H54 (cell line): Measurements from ENCODE around the gene C4orf46.
"Not testable (repeated sequence)": the region's sequence is repeated elsewhere in the genome, so short reads cannot be mapped to it uniquely, and the experiment has no call there.

Experiments used
- DNase-seq: peaks from one replicate; pipeline ENCODE4 v3.0.0; 2011; ENCODE audit warnings: low spot score, mixed read lengths; ENCODE audit not compliant: insufficient read length
- FAIRE-seq: peaks from 3 replicates; lab custom pipeline; 2011; peaks lifted over from hg19 to GRCh38; lab: Jason Lieb, UNC
- POLR2A ChIP-seq: IDR thresholded peaks from 2 replicates; pipeline ENCODE4 v1.6.1; 2011; ENCODE audit warnings: low read depth, mild to moderate bottlenecking, low read length

The C4orf46 gene

DNA sequence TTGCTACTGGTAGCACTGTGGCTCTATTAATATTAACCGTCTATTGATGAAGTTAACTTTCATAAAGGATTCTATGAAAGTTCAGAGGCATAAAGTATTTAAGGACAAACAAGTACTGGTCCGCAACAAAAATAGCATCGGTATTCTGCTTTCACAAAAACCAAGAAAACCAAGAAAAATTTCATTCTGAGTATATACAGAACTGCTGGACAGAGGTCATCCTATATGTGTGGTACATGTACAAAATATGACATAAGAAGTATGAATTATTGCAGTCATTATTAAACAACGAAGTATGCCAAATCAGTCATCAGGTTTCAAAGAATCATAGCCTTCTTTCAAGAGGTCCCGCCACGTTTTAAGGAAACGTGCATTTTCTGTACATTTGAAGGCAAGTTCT lies 2.4 kb downstream of the C4orf46 start:
- DNase-seq (no peak), FAIRE-seq (no peak)
- no peak for TF ChIP-seq POLR2A

DNA sequence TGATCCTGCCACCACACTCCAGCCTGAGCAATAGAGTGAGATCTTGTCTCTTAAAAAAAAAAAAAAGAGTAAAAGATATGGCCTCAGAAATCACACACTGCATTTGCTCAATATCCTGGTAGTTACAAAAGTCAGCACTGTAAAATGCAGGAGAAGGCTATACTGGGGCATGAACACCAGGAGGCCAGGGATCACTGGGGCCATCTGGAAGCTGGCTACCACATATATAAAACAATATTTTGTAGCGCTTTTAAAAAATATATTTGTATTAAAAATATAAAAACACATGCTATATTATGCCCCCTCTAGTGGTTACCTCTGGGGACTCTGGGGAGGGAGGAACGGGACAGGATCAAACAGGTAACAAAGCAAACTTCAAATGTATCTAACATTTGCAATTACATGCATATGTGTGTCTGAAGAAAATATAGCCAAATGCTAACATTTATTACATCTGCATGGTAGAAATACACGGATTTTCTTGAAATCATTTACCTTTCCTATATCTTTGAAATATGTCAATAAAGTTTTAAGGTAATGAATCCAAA lies 4.0 kb downstream of the C4orf46 start:
- no peak for FAIRE-seq
- DNase-seq: no peak

DNA sequence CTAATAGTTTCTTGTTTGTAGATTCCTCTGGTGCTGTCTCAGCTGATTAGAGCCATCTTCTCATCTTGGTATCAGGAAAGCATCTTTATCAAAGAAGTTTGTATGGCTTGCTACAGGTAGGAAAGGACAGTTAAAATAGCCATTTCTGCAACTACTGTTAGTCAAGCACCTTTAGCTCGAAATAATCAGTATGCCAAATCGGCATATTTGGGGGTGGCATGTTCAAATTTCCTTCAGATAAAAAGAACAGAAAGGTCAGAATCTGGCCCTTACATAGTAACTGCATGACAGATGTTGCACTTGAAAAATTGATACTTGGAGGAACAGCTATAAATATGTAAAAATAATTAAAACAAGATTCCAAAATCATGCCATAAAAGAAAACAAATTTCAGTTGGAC lies 4.8 kb downstream of the C4orf46 start:
- TF ChIP-seq POLR2A: no peak
- FAIRE-seq (no peak), DNase-seq (no peak)

More for the DNA sequence above, 4.0 kb downstream of the C4orf46 start:
- no peak for TF ChIP-seq POLR2A

DNA sequence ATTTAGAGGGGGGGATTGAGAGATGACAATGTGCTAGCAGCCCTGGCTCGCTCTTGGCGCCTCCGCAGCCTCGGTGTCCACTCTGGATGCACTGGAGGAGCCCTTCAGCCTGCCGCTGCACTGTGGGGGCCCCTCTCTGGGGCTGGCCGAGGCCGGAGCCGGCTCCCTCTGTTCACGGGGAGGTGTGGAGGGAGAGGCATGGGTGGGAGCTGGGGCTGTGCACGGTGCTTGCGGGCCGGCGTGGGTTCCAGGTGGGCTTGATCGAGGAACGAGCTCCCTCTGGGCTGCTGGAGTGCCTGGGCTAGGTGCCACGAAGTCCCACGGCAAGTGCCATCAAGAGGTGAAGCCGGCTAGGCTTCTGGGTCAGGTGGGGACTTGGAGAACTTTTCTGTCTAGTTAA lies 6.9 kb downstream of the C4orf46 start:
- TF ChIP-seq POLR2A: no peak
- FAIRE-seq (no peak), DNase-seq (no peak)

DNA sequence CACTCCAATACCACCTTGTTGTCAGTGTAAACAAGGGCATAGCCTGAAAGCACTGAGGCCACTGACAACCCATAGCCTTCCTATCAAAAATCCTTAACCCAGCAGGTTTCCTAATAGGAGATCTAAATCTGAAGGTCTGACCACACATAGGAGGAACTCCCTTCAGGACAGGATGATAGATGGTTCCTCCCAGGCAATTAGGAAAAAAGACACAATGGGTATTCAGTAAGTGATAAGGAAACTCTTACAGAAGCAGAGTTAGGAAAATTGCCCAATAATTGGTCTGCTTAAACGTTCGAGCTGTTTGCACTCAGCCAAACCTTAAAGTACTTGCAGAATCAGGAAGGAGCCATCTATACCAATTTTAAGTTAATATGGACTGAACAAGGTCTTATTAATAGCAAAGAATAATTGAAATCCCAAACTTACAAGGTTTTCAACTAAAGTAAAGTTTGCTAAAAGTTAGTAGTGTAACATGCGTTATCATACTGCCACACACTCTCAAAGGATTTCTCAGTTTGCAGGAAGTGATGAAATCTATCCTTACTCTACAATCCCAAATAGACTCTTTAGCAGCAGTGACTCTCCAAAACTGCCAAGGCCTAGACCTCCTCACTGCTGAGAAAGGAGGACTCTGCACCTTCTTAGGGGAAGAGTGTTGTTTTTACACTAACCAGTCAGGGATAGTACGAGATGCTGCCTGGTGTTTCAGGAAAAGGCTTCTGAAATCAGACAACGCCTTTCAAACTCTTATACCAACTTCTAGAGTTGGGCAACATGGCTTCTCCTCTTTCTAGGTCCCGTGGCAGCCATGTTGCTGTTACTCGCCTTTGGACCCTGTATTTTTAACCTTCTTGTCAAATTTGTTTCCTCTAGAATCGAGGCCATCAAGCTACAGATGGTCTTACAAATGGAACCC lies 7.7 kb downstream of the C4orf46 start:
- not testable (repeated sequence) for DNase-seq, FAIRE-seq

DNA sequence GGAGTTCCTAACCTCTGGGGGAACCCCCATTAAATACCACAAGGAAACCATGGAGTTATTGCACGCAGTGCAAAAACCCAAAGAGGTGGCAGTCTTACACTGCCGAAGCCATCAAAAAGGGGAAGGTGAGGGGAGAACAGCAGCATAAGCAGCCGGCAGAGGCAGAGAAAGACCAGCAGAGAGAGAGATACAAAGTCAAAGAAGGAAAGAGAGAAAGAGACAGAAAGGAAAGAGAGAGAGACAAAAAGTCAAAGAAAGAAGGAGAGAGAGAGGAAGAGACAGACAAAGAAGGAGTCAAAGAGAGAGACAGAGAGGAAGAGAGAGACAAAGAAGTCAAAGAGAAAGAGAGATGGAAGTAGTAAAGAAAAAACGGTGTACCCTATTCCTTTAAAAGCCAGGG lies 8.4 kb downstream of the C4orf46 start:
- DNase-seq, FAIRE-seq: not testable (repeated sequence)

DNA sequence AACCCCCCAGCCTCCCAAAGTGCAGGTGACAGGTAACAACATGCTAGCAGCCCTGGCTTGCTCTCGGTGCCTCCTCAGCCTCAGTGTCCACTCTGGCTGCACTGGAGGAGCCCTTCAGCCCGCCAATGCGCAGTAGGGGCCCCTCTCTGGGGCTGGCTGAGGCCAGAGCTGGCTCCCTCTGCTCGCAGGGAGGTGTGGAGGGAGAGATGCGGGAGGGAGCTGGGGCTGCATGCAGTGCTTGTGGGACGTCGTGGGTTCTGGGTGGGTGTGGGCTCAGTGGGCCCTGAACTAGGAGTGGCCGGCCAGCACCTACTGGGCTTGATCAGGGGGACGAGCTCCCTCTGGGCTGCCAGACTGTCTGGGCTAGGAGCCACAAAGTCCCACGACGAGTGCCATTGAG lies 14.4 kb downstream of the C4orf46 start:
- FAIRE-seq (no peak), DNase-seq (no peak)
- no peak for TF ChIP-seq POLR2A

DNA sequence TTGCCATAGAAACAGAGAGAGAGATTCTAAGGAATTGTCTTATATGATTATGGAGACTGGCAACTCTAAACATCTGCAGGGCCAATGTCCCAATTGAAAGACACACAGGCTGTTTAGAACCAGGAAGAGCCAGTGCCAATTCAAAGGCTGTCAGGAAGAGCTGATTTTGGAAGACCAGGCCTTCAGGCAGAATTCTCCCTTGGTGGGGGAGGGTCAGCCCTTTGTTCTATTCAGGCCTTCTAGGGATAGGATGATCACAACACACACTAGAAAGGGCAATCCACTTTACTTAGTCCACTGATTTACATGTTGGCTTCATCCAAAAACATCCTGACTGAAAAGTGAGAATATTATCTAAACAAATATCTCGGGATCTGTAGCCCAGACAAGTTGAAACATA lies 15.2 kb downstream of the C4orf46 start:
- no peak for TF ChIP-seq POLR2A
- no peak for FAIRE-seq
- no peak for DNase-seq

DNA sequence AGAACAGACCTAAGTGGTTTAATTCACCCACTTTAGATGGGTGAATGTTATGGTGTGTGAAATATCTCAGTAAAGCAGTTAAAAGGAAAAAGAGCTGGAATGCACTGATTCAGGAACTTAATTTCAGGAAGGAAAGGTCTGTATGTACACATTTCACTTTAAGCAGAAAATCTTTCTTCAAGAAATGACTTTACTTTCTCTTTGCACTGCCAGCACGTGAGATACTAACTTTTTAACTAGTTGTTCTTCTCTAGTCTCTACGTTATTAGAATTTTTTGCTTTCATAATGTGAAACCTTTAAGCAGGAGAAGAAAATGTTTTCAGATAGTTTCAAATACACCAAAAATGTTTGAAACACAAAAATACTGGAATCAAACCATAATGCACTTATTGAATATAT lies 18.8 kb downstream of the C4orf46 start:
- TF ChIP-seq POLR2A: no peak
- no peak for DNase-seq
- no peak for FAIRE-seq

DNA sequence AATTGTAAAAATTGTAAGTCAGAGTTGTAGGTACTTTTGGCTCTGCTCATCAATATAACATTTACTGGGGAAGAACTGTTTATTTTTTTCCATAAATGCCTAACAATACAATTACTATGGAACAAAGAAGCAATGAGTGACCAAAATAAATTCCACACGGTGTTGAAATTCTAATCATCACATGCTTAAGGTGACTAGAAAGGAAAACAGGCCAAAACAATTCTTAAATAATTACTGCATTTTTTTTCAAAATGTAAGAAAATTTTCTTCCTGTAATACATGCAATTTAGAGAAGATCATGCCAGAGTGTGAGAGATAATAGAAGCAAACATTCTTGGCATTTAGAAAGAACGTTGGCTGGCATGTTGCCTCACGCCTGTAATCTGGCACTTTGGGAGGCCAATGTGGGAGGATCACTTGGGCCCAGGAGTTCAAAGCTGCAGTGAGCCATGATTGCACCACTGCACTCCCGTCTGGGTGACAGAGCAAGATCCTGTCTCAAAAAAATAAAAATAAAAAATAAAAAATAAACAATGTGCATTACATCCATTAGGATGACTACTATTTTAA lies 22.5 kb downstream of the C4orf46 start:
- FAIRE-seq (no peak), DNase-seq (no peak)
- TF ChIP-seq POLR2A: no peak

DNA sequence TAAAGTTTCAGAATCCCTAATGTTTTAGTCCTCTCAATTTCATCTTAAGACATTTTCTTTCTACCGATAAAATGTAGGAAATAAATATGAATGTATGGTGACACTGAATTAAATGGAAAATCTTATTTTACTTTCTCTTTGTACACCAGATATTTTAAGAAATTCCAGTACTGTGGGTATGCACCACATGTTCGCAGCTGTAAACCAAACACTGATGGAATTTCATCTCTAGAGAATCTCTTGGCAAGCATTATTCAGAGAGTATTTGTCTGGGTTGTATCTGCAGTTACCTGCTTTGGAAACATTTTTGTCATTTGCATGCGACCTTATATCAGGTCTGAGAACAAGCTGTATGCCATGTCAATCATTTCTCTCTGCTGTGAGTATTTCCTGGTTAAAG lies 26.9 kb downstream of the C4orf46 start:
- TF ChIP-seq POLR2A: no peak
- FAIRE-seq: no peak
- no peak for DNase-seq

DNA sequence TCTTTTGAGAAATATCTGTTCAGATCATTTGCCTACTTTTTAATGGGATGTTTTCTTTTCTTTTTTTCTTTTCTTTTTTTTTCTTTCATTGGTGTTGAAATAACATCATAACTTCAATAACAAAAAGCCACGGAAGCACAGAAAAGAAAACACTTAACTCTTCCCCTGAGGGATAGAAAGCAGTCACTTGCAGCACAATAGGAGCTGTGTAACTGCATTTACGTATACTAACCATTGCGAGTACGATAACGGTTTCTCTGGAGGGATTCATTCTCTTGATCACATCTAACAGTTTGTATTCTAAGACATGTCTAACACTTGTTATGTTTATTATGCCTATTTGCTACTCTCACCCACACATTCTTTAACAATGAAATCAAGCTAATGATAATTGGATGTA lies 27.3 kb downstream of the C4orf46 start:
- DNase-seq (no peak), FAIRE-seq (no peak)
- TF ChIP-seq POLR2A: no peak

DNA sequence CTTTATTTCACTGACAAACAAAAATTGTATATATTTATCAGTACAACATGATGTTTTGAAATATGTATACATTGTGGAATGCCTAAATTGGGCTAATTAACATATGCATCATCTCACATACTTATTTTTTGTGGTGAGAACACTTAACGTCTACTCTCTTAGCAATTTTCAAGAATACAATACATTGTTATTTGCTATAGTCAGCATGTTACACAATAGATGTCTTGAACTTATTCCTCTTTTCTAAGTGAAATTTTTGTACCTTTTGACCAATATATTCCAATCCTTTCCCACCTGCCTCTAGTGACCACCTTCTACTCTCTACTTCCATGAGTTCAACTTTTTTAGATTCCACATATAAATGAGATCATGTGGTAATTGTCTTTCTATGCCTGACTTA lies 35.1 kb downstream of the C4orf46 start:
- TF ChIP-seq POLR2A: no peak
- DNase-seq: no peak
- no peak for FAIRE-seq

DNA sequence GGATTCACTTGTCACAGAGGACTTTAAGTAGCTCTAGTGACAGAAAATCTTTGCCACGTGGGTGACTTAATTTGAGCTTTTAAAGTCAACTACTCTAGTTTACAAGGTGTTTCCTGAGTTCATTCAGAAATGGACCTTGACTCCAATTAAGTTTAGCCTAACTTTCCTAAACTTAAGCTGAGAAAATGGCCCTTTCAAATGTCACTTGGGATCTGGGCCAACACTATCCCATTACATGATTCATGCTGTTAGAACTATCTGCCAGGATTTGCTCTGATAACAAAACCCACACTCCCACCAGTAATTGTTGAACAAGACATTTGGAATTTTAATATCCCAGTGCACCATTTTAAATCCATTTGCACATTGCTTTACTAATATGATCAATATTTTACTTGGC lies 40.8 kb downstream of the C4orf46 start:
- FAIRE-seq: no peak
- DNase-seq: no peak
- no peak for TF ChIP-seq POLR2A

DNA sequence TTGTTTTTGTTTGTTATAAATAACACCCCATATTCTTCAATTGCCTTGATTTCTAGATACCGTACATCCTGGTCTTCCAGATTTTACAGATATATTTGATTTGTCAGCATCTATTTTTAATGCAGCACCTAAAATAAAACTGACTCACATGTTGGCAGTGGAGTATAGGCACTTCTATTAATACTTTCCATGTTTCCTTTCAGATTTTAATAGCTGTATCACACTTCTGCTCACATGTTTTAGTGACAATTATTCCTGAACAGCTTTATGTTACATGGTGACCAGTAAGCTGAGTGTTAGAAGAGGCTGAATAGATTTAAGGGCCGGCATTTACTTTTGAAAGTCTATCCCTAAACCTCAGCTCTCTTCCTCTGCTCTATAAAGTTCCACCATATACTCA lies 46.1 kb downstream of the C4orf46 start:
- FAIRE-seq: no peak
- no peak for TF ChIP-seq POLR2A
- no peak for DNase-seq
